ENCODE measurements around the gene MPZL1.

The MPZL1 gene

DNA sequence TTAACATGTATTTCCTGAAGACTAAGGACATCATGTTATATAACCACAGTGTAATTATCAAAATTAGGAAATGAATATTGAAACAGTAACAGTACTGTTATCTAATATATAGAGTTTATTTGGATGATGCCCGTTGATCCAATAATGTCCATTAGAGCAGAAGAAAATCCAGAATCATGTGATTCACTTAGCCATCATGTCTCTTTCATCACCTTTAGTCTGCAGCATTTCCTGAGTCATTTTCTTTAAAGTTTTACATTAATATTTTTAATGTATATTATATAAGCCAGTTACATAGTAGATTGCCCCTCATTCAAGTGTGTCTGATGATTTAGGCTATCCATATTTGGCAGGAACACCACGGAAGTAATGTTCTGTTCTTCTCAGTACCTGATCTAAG is 28.9 kb downstream of the MPZL1 start:
- peaks cover 14% of the 10 kb centered on the region for H3K4me1 ChIP-seq (ENCODE audit: control insufficient read depth, insufficient read depth, low read length)
- H3K27ac ChIP-seq (ENCODE audit: low read length), result no peak overlapping the region
- H3K36me3 ChIP-seq (ENCODE audit: control insufficient read depth in 2 of 2, insufficient read depth in 2 of 2, low read length in 2 of 2), result no peaks in the 10 kb centered on the region
- no peaks in the 10 kb centered on the region for H3K27me3 ChIP-seq (ENCODE audit: control insufficient read depth in 1 of 2, insufficient read depth in 2 of 2, low read length in 2 of 2)
- H3K4me3 ChIP-seq (ENCODE audit: low read length in 2 of 2), result no peak overlapping the region
- no peaks in the 10 kb centered on the region for H3K9me3 ChIP-seq (ENCODE audit: control insufficient read depth in 2 of 2, low read length in 2 of 2)
- H3K9ac ChIP-seq (ENCODE audit: low read length in 2 of 2), result no peak overlapping the region

- Histone ChIP-seq H3K4me3 (ENCODE audit: low read length in 2 of 2) (no peak overlapping the region), H3K36me3 (ENCODE audit: control insufficient read depth in 2 of 2, insufficient read depth in 2 of 2, low read length in 2 of 2) (no peaks in the 10 kb centered on the region), H3K27me3 (ENCODE audit: control insufficient read depth in 1 of 2, insufficient read depth in 2 of 2, low read length in 2 of 2) (no peaks in the 10 kb centered on the region), H3K9me3 (ENCODE audit: control insufficient read depth in 2 of 2, low read length in 2 of 2) (no peaks in the 10 kb centered on the region), H3K27ac (ENCODE audit: low read length) (no peak overlapping the region), H3K9ac (ENCODE audit: low read length in 2 of 2) (no peak overlapping the region), H3K4me1 (ENCODE audit: control insufficient read depth, insufficient read depth, low read length) (peaks cover 16% of the 10 kb centered on the region)
These were observed 29.9 kb downstream of the MPZL1 start for GRCh38 chr1:167751676-167752075.

GRCh38 chr1:167752219-167752985 is 30.6 kb downstream of the MPZL1 start:
- Histone ChIP-seq H3K36me3 (ENCODE audit: control insufficient read depth in 2 of 2, insufficient read depth in 2 of 2, low read length in 2 of 2) (no peaks in the 10 kb centered on the region), H3K4me3 (ENCODE audit: low read length in 2 of 2) (no peak overlapping the region), H3K27me3 (ENCODE audit: control insufficient read depth in 1 of 2, insufficient read depth in 2 of 2, low read length in 2 of 2) (no peaks in the 10 kb centered on the region), H3K27ac (ENCODE audit: low read length) (no peak overlapping the region), H3K4me1 (ENCODE audit: control insufficient read depth, insufficient read depth, low read length) (peaks cover 20% of the 10 kb centered on the region), H3K9ac (ENCODE audit: low read length in 2 of 2) (no peak overlapping the region), H3K9me3 (ENCODE audit: control insufficient read depth in 2 of 2, low read length in 2 of 2) (no peaks in the 10 kb centered on the region)

DNA sequence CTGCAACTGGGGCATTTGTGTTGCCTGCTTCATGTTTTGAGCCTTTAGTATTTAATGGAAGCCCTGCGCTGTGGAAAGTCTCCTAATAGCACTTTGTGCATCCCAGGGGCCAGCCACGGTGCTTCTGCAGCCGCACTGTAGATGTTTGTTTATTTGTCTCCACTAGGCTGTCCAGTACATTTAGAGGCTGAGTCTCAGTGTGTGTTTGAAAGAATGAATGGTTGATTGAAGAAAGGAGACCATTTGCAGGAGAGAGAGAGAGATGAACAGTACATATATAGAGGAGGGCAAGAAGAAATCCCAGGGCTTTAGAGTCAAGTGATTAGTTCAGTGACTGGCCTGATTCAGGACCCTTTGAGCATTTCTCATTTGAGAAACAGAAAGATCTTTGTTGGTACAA is 33.9 kb downstream of the MPZL1 start:
- no peaks in the 10 kb centered on the region for H3K36me3 ChIP-seq (ENCODE audit: control insufficient read depth in 2 of 2, insufficient read depth in 2 of 2, low read length in 2 of 2)
- peaks cover 17% of the 10 kb centered on the region for H3K4me1 ChIP-seq (ENCODE audit: control insufficient read depth, insufficient read depth, low read length)
- no peak overlapping the region for H3K9ac ChIP-seq (ENCODE audit: low read length in 2 of 2)
- H3K27ac ChIP-seq (ENCODE audit: low read length), result no peak overlapping the region
- no peak overlapping the region for H3K4me3 ChIP-seq (ENCODE audit: low read length in 2 of 2)
- no peaks in the 10 kb centered on the region for H3K27me3 ChIP-seq (ENCODE audit: control insufficient read depth in 1 of 2, insufficient read depth in 2 of 2, low read length in 2 of 2)
- no peaks in the 10 kb centered on the region for H3K9me3 ChIP-seq (ENCODE audit: control insufficient read depth in 2 of 2, low read length in 2 of 2)

DNA sequence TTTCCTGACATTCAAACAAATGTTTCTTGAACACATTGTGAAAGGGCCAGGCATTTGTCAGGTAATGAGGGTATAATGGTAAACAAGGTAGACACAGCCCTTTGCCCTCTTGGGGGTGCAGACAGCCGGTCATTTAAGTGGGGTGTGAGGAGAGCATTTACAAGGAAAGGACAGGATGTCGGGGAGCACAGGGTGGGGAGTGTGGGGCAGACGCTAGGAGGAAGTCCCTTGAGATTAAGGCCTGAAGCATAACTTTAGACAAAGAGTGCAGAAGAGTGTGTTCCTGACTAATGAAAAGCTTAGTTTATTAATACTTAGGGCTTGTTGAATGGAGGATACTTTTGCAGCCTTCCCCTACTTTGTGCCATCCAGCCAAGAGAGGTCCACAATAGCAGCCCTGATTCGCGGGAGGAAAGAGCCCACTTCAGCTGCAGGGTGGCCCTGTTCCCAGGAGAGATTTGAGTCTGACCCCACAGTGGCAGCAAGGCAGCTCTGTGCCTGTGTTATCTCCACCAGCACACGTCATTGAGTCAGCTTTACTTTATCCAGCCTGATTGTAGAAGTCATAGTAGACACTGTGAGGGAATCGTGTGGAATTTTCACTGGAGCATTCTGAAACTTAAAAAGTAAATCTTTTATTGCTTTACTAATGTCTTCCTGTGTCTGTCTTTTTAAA is 35.1 kb downstream of the MPZL1 start:
- no peak overlapping the region for H3K4me3 ChIP-seq (ENCODE audit: low read length in 2 of 2)
- no peaks in the 10 kb centered on the region for H3K27me3 ChIP-seq (ENCODE audit: control insufficient read depth in 1 of 2, insufficient read depth in 2 of 2, low read length in 2 of 2)
- no peak overlapping the region for H3K27ac ChIP-seq (ENCODE audit: low read length)
- no peak overlapping the region for H3K9ac ChIP-seq (ENCODE audit: low read length in 2 of 2)
- H3K9me3 ChIP-seq (ENCODE audit: control insufficient read depth in 2 of 2, low read length in 2 of 2), result no peaks in the 10 kb centered on the region
- H3K4me1 ChIP-seq (ENCODE audit: control insufficient read depth, insufficient read depth, low read length), result peaks cover 17% of the 10 kb centered on the region
- no peaks in the 10 kb centered on the region for H3K36me3 ChIP-seq (ENCODE audit: control insufficient read depth in 2 of 2, insufficient read depth in 2 of 2, low read length in 2 of 2)

GRCh38 chr1:167757433-167758309 is 35.9 kb downstream of the MPZL1 start:
- H3K4me3 ChIP-seq (ENCODE audit: low read length in 2 of 2), result no peak overlapping the region
- H3K27me3 ChIP-seq (ENCODE audit: control insufficient read depth in 1 of 2, insufficient read depth in 2 of 2, low read length in 2 of 2), result no peaks in the 10 kb centered on the region
- no peak overlapping the region for H3K9ac ChIP-seq (ENCODE audit: low read length in 2 of 2)
- peaks cover 11% of the 10 kb centered on the region for H3K4me1 ChIP-seq (ENCODE audit: control insufficient read depth, insufficient read depth, low read length)
- H3K36me3 ChIP-seq (ENCODE audit: control insufficient read depth in 2 of 2, insufficient read depth in 2 of 2, low read length in 2 of 2), result no peaks in the 10 kb centered on the region
- no peak overlapping the region for H3K27ac ChIP-seq (ENCODE audit: low read length)
- H3K9me3 ChIP-seq (ENCODE audit: control insufficient read depth in 2 of 2, low read length in 2 of 2), result no peaks in the 10 kb centered on the region

- Histone ChIP-seq H3K9ac (ENCODE audit: low read length in 2 of 2) (no peak overlapping the region), H3K27ac (ENCODE audit: low read length) (no peak overlapping the region), H3K4me3 (ENCODE audit: low read length in 2 of 2) (no peak overlapping the region), H3K36me3 (ENCODE audit: control insufficient read depth in 2 of 2, insufficient read depth in 2 of 2, low read length in 2 of 2) (peaks cover 0 to 6% of the 10 kb centered on the region in 2 donors), H3K9me3 (ENCODE audit: control insufficient read depth in 2 of 2, low read length in 2 of 2) (no peaks in the 10 kb centered on the region), H3K27me3 (ENCODE audit: control insufficient read depth in 1 of 2, insufficient read depth in 2 of 2, low read length in 2 of 2) (no peaks in the 10 kb centered on the region), H3K4me1 (ENCODE audit: control insufficient read depth, insufficient read depth, low read length) (peaks cover 5% of the 10 kb centered on the region)
These were observed 39.6 kb downstream of the MPZL1 start for GRCh38 chr1:167761400-167761799.

GRCh38 chr1:167762061-167762746 is 40.4 kb downstream of the MPZL1 start:
- Histone ChIP-seq H3K27ac (ENCODE audit: low read length) (no peak overlapping the region), H3K9ac (ENCODE audit: low read length in 2 of 2) (no peak overlapping the region), H3K36me3 (ENCODE audit: control insufficient read depth in 2 of 2, insufficient read depth in 2 of 2, low read length in 2 of 2) (peaks cover 0 to 11% of the 10 kb centered on the region in 2 donors), H3K27me3 (ENCODE audit: control insufficient read depth in 1 of 2, insufficient read depth in 2 of 2, low read length in 2 of 2) (no peaks in the 10 kb centered on the region), H3K4me3 (ENCODE audit: low read length in 2 of 2) (no peak overlapping the region), H3K4me1 (ENCODE audit: control insufficient read depth, insufficient read depth, low read length) (no peaks in the 10 kb centered on the region), H3K9me3 (ENCODE audit: control insufficient read depth in 2 of 2, low read length in 2 of 2) (no peaks in the 10 kb centered on the region)

GRCh38 chr1:167763525-167764220 is 41.9 kb downstream of the MPZL1 start:
- Histone ChIP-seq H3K4me1 (ENCODE audit: control insufficient read depth, insufficient read depth, low read length) (no peaks in the 10 kb centered on the region), H3K36me3 (ENCODE audit: control insufficient read depth in 2 of 2, insufficient read depth in 2 of 2, low read length in 2 of 2) (peaks cover 3 to 15% of the 10 kb centered on the region in 2 donors), H3K9ac (ENCODE audit: low read length in 2 of 2) (no peak overlapping the region), H3K27ac (ENCODE audit: low read length) (no peak overlapping the region), H3K9me3 (ENCODE audit: control insufficient read depth in 2 of 2, low read length in 2 of 2) (no peaks in the 10 kb centered on the region), H3K4me3 (ENCODE audit: low read length in 2 of 2) (no peak overlapping the region), H3K27me3 (ENCODE audit: control insufficient read depth in 1 of 2, insufficient read depth in 2 of 2, low read length in 2 of 2) (no peaks in the 10 kb centered on the region)
